GM12874 (cell line): ENCODE data around the gene KDM4B.

ENCODE experiments used
- CTCF ChIP-seq: IDR thresholded peaks from 2 replicates; pipeline ENCODE4 v1.5.1; 2011; ENCODE audit warnings: low read depth, mild to moderate bottlenecking, control low read depth, low read length, moderate library complexity; ENCODE audit not compliant: insufficient read depth

KDM4B gene

GRCh38 chr19:4977299-4978174 is 8.6 kb downstream of the KDM4B start:
- TF ChIP-seq CTCF, result no peak

- no peak for TF ChIP-seq CTCF
Measured at GRCh38 chr19:4979211-4979807, 10.4 kb downstream of the KDM4B start.

- TF ChIP-seq CTCF, result no peak
Measured at GRCh38 chr19:4980067-4980466, 11.2 kb downstream of the KDM4B start.

DNA sequence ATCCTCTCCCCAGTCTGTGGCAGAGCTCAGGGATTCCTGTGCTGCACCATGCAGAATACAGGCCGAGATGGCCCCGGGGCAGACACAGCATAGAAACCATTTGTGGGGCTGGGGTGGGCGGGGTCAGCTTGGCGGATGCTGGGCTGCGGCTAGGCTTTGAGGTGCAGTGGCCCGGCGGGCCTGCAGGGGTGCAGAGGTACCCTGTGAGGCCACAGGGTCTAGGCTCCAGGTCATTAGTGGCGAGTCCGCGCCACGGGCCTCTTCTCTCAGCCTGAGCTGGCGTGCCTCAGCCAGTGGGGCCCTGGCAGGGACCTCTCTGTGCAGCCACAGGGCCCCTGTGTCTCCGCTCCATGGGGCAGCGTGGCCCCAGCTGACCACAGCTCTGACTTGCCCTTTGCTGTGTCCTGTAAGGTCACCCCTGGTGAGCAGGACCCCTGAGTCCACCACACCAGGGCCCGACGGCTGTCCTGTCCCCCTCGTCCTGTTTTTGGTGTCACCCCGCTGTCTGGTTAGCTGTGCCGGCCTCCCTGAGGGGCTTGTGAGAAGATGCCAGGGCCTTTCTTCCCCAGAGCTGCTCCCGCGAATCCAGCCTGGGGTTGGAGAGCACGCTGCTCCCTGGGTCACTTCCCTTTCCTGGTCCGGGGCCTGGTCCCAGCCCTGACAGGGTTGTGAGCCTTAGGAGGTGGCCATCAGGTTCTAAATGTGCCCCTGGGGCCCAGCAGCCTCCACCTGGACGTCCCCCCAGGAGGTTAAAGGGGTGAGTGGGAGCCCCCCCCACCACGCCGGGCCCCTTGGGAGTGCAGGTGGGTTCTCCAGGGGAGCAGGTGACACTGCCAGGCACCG is 12.1 kb downstream of the KDM4B start:
- TF ChIP-seq CTCF, result no peak

DNA sequence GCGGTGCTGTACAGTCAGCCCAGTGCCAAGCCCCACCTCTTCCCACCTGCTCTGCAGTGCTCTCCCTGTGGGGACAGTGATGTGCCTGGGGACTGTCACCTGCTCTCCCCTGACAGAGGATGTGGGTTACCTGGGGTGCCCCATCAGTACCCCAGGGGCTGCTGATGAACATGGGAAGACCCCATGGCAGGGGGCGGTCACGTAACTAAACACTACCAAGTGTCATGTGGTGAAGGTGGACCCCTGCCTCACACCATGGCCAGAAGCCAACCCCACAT is 12.7 kb downstream of the KDM4B start:
- TF ChIP-seq CTCF, result no peak

- no peak for TF ChIP-seq CTCF
Measured at GRCh38 chr19:4983346-4984105, 14.6 kb downstream of the KDM4B start.

DNA sequence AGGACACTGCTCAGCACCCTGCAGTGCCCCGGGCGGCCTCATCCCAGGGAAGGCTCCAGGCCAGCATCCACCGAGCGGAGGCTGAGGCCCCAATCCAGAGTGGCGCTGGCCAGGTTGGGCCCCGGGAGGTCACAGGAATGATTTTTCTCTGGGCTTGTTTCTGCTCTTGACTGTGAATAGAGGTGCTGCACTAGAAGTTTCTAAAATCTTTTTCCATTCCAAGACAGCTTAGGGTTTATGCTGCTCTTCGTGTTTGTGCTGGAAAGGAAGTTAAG is 15.1 kb downstream of the KDM4B start:
- TF ChIP-seq CTCF, result no peak
